Stimulated activated CD4-positive, alpha-beta T cell treated with anti-CD3 and anti-CD28 coated beads, Interleukin-1b, Interleukin-23, amount 100 ng/mL, for 1 hour (primary cell): ENCODE data around the gene RDH5.

Experiments
- DNase-seq, 2 donors: peaks; one replicate each; pipeline ENCODE4 v3.0.0-alpha.2; 2020; ENCODE audit warnings: low read depth in 2 of 2

The RDH5 gene

DNA sequence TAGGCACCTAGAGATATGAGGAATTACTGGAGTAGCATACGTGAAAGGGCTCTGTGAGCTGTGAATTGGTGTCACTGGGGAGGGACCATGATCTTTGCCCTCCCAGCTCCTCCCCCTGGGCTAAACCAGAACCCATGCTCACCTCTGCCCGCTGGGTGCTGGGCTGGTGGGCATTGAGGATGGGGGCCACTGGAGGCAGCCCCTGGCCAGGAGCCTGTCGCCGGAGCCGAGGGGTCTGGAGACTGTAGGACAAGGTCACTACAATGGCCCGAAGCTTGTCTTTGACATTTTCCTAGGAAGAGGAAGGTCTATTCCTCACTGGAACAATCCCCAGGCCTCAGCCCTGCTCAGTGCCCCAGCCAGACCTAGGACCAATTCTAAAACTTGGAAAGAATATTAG, 24.1 kb upstream of the RDH5 start:
- DNase-seq = no peak

DNA sequence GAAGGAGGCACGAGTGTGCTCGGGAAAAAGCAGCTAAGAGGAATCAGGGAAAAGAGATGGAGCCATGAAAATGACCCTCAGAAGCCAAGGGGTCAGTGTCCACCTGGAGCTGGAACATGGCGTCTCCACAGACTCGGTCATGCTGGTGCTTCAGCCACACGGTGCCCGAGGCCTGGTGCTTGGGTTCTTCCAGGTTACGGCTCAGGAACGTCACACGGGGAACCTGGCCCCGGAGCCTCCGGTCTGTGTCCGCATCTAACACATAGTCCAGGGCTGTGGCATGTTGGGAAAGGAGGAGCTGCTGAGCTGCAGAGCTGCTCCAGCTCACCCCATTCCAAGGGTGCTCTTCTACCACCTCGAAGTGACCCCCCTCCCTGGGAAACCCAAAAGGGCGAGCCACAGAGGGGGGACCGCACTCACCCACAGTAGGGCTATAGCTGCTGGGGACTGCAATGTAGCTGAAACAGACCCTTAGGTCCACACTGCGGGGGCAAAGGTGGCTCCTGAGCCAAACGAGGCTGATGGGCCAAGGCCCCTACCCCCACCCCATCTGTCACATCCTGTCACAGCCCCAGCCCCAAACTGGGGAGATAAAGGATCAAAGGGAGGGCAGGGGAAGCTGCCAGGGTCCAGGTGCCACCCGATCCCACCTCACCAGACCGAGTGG, 23.3 kb upstream of the RDH5 start:
- DNase-seq = no peak

DNA sequence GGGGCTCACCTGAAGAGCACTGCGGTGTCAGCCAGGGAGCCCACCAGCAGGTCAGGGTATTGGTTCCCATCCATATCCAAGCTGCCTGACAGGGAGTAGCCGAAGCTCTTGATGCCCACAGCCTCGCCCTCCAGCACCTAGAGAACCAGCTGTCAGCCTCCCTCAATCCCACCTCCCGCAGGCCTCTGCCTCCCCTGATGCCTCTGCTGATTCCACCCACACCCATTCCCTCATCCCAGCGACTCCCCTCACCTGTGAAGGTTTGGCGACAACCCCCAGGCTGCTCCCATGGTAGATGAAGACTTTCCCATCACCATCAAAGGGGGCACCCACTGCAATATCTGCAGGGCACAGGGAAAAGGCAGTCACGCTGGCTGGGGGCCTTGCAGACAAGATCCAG, 22.5 kb upstream of the RDH5 start:
- DNase-seq = no peak

DNA sequence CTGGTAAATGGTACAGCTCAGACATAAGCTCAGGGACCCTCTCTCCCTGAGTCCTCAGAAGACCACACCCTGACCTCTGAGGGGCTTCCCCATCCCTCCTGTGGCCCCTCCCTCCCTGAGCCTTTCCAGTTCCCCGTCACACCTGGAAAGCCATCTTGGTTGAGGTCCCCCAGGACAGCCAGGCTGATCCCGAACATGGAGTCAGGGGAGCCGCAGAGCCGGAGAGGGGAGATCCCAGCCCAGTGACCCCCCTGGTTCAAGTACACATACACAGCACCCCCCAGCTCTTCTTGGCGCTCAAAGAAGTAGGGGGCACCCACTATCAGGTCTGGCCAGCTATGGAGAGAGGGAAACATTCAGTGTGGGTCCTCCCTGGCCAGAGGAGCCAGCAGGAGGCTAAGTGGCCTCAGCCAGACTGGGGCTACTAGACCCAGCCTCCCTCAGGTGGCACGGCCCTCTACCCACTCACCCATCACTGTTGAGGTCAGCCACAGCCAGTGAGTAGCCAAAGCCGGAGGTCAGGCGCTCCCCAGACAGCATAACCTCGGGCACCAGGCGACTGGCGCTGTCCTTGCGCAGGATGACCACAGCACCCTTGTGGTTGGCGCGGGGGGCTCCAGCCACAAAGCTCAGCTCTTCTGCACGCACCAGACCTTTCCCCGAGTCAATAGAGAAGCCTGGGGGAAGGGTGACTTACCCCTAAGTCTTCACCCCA, 21.8 kb upstream of the RDH5 start:
- DNase-seq = no peak

DNA sequence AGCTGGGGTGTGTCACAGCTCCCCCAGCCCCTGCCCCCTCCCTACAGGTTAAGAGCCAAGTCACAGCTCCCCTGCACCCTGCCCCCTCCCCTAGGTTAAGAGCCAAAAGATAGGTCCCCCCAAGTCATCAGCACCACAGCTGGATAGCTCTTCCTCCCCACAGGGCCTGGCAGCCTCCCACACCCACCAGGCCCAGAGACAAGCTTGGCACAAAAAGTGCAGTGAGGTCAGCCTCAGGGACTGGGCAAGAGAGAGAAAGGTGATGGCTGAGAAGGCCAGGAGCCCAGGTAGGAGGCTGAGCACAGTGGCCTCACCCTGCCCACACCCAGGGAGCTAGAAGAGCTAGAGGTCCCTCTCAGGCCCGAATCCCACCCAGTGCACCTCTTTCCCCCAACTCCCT, 21.2 kb upstream of the RDH5 start:
- DNase-seq = no peak

DNA sequence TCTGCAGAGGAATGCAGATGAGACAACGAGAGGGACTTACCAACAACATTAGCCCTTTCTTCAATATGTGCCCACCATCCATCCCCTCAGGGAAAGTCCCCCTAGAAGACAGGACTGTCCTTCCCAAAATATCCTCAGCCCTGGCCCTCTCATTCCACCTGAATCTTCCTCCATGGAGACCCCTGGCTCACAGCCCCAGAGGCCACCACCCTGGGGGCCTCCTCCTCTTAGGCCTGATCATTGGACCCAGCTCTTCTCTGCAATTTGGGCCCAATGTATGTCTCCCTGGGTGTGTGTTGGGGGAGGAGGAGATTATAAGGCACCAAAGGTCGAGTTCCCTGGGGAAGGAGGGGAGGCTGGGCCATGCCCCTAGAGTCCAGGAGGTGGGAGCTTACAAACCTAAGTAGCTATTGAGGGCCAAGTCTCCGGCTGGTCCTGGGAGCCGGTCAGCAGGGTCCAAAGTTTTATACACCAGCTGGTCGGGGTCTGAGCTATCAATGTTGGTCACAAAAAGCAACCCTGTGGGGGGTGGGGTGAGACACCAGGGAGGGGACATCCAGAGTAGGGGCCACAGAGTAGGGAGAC, 20.6 kb upstream of the RDH5 start:
- DNase-seq = no peak

DNA sequence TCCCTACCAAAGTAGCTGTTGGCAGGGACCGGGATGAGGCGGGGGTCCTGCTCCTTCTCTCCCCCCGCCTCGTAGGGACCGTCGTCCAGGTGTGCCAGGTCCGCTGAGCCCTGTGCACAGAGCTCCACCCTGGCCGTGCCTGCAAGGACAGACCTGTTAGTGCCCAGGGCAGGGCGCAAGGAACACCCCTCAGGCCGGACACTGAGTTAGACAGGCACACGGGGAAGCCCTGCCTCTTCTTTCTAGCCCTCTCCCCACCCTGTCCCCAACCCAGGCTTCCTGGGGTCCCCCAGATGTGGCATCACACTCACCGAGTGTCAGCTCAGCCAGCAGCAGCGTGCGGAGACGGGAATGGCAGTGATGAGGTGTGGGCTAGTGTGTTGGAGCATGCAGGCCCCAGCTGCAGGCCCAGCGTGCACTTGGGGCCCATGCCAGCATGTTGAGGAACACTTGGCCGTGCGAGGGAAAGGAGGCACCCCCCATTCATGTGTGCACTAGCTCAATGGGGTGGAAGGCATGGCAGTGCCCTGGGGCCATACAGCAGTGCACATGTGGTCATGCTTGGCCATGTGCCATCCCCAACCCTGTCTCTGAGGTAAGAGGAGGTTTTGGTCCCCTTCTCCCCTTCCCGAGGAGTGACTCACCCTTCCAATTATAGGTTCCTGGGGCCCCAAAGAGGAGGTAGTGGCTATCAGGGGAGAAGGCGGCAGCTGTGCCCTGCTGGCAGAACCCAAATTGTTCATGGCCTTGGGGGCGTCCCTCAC, 19.8 kb upstream of the RDH5 start:
- DNase-seq = no peak

DNA sequence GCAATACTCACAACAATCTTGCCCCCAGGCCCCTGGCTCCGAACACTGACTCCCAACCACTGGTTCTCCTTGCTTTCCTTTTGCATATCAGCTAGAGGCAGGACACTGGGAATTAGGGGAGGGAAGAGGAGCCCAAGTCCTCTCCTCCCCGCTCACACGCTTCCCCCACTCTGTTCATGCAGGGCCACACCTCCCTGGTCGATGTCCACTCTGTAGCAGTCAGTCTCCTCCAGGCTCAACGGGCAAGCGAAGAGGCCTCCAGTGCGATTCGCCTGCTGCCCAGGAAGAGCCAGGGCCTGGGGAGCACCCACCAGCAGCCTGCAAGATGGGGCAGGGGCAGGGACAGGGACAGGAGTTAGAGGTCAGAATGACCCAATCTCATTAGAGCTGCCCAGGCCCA, 17.3 kb upstream of the RDH5 start:
- no peak for DNase-seq

DNA sequence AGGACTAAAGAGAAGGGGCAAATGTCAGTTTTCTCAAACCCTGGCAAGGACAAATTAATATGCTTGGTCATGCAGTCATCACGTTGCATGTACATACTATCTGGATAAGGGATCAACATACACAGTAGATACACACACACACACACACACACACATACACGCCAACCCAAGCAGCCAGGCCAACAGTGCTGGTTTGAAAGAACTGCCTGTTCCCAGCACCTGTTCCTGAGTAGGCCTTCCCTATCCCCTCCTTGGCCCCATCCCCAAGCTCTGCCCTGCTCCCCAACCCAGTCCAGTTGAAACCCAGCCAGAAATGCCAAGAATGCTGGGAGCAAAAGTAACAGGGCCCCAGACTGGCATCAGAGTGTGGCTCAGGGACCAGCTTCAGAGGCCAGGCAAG, 16.9 kb upstream of the RDH5 start:
- DNase-seq = no peak

DNA sequence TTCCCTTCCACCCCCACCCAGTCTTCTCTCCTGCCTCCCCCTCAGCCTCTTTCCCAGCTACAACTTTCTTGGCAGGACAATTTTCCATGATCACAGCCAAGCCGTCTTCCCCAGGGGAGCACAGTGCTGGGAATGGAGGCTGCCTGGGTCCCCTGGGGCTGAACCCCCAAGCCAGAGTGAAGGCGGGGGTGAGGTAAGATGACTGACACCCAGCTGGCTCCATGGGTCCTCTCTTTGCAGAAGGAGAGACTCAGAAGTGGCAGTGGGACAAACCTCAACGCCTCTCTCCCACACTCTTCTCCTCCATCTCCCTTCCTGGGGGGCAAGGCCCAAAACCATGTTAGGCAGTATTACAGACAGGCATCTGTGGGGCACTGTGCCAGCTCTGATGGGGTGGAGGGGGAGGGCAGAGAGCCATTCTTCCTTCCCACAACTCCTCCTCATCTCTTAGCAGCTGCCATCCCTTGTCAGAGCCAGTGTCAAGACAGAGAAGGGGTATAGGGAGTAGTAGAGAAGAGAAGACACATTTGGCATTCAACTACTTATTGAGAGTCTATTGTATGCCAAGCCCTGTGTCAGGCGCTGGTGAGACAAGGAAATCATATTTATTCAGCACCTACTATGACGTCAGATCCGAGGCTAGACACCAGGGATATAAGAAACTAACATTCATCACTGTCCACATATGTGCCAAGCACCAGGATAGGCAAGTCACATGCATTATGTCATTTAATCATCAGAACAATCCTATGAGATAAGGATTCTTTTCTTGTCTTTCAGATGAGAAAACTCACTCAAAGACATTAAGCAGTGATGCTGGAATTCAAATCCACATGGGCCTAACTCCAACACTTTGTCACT, 16.1 kb upstream of the RDH5 start:
- DNase-seq = no peak

DNA sequence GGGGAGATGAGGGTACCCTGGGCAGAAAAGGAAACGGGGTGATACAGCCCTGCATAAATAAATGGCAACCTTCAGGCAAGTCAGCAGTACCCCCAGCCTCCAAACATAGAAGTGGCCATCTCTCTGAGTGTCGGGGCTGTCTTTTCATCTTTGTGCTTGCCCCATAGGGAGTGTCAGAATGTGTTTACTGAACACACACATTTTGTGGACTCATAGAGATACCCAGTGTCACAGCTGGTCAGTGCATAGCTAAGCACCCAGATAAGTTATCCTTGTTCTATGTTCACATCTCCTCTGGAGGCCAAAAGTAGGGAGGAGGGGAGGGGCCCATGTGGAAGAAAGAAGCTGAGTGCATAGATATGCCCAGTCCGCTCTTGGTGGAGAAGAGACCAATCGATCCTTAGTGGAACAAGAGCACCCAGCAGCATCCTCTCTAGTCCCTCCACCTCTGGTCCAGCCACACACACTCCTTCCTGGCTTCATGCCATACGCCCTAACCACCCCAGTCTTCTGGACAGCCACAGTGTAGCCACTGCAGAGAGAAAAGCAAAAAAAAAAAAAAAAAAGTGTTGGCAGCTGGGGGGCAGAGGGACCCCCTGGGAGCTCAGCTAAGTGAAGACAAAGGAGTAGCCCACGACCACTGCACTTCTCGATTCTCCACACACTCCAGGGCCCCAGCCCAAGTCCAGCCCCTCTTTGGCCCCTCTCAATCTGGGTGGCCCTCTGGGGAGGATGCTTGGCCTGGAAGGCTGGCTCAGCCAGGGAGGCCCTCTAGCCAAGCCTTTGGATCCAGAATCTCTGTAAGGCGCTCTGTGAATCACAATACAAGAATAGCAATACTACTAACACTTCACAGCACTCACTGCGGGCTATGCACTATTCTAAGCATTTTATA, 15.1 kb upstream of the RDH5 start:
- no peak for DNase-seq

DNA sequence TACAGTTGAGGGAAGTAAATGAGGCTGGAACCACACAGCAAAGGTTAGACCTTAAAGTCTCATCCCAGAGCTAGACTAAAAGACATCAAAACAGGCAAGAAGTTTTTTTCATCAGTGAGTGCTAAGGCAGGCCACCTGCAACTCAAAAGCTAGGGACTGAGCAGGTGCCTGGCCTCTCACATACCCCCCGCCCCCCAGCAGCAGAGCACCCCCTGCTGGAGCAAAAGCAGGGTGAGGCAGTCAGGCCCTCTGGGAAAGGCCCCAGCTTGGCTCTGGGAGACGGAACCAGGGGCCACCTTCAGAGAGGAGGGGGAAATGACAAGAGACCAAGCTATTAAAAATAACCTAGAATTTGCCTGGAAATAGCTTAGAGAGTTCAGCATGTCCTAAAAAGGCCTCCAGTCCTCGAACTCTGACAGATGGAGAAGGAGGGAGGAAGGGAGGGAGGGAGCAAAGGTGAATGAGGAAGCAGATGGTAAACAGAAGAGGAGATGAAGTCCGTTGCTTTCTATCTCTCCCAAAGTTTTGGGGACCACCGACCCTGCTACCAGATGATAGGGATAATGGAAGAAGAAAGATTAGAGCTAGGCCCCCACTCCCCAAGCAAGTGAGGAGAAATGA, 14.3 kb upstream of the RDH5 start:
- DNase-seq = no peak

DNA sequence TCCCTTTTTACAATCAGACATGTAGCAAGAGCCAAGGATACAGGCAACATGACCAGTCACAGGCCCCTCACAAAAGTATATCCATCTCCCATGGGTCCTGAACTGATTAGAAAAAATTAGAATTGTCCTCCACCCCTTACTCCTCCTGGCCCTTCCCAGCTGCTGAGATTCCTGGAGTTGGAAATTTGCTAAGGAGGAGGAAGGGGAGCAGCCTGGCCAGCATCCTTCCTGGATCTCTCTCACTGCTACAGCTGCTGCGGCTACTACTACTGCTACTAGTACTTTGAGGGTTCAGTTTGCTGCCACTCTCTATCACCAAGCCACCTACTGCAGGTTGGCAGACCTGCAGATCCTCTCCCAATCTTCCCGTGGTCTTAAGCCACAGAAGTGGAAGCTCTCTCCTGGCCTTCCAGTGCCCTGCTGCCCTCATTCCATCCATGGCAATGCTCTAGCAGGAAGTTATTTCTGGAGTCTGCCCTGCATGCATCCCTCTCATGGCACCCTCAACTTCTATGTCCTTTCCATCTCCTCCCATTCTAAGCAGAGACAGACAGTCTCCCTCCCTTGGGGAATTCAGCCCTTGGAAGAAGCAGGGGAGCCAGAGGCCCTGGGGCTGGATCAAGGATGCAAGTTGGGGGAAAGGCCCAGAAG, 13.5 kb upstream of the RDH5 start:
- no peak for DNase-seq

DNA sequence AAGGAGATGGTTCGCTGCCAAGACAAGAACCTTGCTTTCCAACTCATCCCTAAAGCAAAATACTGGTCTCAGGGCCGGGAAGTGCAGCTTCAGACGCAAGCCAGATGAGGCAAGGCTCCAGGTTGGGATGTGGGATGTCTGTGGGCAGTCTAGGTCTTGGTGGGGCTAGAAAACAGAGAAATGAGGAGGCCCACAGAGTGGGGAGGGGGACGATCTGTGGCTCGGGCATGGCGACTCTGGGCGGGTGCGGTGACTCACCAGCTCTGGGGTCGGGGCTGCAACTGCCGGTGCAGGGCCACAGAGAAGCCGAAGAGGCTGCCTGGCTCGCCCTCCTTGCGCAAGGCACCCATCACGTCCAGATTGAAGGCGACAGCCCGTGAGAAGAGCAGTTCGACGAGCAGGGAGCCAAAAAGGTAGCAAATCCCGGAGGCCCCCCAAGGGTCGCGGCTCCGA, 12.9 kb upstream of the RDH5 start:
- no peak for DNase-seq

DNA sequence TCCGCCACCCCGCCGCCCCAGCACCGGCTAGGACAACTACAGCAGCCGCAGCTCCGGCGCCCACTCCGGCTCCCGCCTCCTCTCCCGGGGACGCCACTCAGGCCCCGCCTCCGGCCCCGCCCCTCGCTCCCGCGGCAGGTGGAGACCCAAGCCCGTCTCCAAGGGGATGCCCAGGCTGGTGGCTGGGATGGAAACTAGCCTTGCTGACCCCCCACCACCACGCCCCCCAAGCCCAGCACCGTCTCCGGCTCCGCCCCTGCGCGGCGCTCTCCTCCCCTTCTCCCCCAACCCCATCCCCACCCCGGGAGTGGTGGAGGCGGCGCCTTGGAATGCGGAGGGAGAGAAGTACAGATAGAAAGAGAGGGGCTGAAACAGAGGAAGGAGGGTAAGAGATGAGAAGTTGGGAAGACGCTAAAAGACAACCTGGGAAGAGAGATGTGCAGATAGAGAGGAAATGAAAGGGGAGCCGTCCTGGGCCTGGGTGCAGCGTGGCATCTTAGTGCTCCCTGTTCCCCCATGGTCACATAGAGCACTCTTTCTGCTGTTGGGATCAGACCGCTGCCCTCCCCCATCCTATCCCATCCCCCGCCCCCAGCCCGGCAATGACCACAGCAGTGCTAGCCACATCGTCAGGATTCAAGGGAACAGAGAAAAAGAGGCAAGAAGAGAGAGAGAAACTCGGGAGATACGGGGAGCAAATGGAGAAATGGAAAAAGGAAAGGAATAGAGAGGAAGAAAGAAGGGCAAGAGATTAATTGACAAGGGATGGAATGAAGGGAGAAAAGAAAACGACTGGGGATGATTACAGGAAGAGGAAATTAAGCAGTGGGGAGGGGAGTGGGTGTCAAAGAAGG, 12.1 kb upstream of the RDH5 start, which contains the start of gene ITGA7:
Gene ITGA7, minus strand, starts transcription at position 64 of the 854 bp plus-strand sequence. CDS start 222 bp downstream, outside the sequence.
- peak in 1 of 2 donors; percentile 42 for DNase-seq

DNA sequence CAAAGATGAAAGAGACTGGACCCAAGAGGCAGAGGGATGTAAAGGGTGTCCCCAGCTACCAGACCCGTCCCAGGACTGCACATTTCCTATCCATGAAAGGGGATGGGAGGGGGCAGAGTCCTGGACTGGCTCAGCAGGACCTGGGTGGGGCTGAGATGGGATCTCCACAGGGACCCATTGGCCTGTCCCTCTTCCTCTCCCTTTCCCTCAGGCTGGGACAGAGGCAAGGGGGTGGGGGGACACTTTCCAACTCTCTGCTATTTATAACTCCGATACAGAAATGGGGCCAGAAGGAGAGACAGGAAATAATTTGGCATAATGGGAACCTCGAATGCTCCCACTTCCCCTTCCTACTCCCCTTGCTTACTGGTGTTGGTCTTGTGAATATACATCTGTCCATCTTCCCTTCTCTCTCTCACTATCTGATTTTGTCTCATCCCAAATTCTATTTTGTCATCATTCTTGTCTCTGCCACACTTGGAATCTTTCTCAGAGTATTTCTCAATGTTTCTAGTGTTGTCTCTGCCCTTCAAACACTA, 11.4 kb upstream of the RDH5 start:
- DNase-seq = no peak

DNA sequence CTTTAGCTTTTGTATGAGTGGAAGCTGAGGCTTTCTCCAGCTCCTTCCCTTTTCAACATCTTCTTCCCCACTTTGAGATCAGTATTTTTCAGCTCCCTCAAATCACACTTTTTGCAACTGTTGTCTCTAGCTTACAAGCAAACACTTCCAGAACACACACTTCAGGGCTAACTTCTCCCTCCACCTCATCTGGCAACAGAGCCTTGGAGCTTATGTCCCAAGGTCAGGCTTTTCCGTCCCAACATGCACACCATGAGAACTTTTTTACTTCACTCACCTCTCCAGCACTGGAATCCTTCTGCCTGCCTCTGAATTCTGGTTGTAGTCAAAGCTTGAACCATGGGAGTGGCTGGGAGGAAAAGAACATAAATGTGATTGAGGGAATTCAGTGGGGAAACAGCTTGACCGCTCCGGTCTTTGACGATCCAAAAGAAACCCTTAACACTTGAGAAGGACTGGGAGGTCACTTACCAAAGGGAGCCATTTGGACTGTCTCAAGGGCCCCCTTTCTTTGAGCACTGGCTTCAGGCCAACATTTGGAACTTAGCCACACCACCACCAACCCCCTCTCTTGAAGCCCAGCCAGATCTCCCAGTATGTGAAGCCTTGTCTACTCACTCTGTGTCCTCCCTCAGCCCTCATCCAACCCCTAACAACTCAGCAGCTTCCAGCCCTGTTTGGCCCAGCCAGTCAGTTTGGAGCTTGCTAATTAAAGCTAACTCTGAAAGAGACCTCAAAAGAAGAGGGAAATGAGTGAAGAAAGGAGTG, 8.2 kb upstream of the RDH5 start:
- DNase-seq = no peak
